ENCODE measurements around the gene KAZN. TPM values are rescaled to one million over a fixed set of nuclear protein-coding genes. Genes with fewer than 3 reads are reported as not detected.

The KAZN gene
- total RNA-seq, 1 experiment from 2014 or later, result 2.7 TPM

- DNase-seq (ENCODE audit: low read depth), result no peak
Measured at GRCh38 chr1:14786681-14787080, 188.2 kb downstream of the KAZN start.

DNA sequence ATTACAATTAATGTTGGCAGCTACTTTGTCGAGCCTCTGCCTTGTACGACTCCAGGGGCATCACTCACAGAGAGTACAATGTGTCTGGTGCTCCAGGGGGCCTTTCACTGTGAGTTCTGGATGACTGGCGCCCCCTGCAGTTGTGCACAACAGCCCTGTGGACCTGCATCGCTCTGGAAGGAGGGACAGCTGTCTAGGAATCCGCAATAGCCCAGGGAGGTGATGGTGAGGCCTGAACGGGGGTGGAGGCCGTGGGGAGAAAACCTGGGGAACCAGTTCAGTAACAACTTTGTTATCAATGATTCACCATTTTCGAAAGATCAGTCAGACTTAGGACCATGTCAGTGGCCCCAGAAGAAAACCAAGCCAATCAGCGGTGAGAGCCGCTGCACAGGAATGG, 189.1 kb downstream of the KAZN start:
- DNase-seq (ENCODE audit: low read depth), result no peak

- no peak for DNase-seq (ENCODE audit: low read depth)
Measured at GRCh38 chr1:14788080-14788479, 189.6 kb downstream of the KAZN start.

GRCh38 chr1:14790982-14791381, 192.5 kb downstream of the KAZN start:
- no peak for DNase-seq (ENCODE audit: low read depth)

DNA sequence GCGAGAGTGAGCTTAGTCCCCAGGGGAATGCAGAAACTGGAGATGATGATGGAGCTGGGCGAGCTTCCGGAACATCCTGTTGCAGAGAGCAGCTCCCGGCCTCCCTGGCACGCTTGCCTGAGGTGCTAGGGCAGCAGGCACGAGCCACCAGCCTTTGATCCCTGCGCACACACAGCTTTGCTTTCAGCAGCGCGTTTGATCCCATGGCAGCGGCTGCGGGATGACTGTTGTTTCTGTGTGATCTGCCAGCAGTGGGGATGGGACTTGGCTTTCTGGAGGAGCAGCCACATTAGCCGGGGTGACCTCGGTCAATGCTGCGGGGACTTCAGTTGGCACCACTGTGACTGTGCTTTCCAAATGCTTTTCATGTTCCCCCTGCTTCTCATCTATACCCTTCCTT, 193.2 kb downstream of the KAZN start:
- no peak for DNase-seq (ENCODE audit: low read depth)

GRCh38 chr1:14794136-14794768, 195.8 kb downstream of the KAZN start:
- DNase-seq (ENCODE audit: low read depth), result no peak

- DNase-seq (ENCODE audit: low read depth), result no peak
Measured at GRCh38 chr1:14794906-14795305, 196.4 kb downstream of the KAZN start.

DNA sequence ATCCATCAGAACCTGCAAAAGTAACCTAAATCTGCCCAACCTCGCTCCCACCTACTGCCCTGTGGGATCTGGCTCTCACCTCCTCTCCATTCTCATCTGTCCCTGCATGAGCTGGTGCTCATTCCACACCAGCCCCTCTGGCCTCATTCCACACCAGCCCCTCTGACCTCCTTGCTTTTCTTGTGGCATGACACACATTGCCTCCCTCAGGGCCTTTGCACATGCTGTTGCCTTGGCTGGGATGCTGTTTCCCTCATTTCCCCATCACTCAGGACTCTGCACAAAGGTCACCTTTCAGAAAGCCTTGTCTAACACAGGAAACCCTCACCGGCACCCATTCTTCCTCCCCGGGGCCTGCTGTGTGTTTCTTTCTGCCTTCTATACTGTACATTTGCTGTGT, 197.1 kb downstream of the KAZN start:
- DNase-seq (ENCODE audit: low read depth), result no peak

DNA sequence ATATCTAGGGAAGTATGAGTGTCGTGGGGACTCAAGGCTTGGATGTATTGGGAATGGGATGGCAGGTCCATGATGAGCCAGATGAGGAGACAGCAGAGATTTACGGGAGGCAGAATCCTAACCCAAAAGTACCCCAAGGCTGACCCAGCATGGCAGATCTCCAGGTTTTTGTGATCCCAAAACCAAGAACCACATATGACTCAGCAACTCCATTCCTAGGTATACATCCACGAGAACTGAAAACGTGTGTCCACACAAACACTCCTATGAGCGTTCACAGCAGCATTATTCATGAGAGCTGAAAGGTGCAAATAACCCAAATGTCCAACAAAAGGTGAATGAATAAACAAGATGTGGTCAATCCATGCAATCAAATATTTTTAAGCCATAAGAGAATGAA, 201.5 kb downstream of the KAZN start:
- DNase-seq (ENCODE audit: low read depth), result no peak

DNA sequence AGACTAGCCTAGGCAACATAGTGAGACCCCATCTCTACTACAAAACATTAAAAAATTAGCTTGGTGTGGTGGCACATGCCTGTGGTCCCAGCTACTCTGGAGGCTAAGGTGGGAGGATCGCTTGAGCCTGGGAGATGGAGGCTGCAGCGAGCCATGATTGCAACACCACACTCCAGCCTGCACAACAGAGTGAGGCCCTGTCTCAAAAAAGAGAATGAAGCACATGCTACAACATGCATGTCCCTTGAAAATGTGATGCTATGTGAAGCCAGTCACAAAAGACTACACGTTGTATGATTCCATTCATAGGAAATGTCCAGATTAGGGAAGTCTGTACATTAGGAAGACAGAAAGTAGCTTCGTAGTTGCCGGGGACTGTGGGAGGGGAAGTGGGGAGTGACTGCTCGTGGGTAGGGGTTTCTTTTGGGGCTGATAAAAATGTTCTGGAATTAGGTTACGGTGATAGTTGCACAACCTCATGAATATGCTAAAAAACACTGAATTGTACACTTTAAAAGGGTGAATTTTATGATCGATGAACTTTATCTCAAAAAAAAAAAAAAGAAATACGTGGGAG, 202.1 kb downstream of the KAZN start:
- no peak for DNase-seq (ENCODE audit: low read depth)

GRCh38 chr1:14803002-14803789, 204.7 kb downstream of the KAZN start:
- no peak for DNase-seq (ENCODE audit: low read depth)

- DNase-seq (ENCODE audit: low read depth), result no peak
Measured at GRCh38 chr1:14804626-14805025, 206.1 kb downstream of the KAZN start.

GRCh38 chr1:14806772-14807171, 208.3 kb downstream of the KAZN start:
- DNase-seq (ENCODE audit: low read depth), result no peak

- DNase-seq (ENCODE audit: low read depth), result no peak
Measured at GRCh38 chr1:14808768-14809167, 210.3 kb downstream of the KAZN start.

DNA sequence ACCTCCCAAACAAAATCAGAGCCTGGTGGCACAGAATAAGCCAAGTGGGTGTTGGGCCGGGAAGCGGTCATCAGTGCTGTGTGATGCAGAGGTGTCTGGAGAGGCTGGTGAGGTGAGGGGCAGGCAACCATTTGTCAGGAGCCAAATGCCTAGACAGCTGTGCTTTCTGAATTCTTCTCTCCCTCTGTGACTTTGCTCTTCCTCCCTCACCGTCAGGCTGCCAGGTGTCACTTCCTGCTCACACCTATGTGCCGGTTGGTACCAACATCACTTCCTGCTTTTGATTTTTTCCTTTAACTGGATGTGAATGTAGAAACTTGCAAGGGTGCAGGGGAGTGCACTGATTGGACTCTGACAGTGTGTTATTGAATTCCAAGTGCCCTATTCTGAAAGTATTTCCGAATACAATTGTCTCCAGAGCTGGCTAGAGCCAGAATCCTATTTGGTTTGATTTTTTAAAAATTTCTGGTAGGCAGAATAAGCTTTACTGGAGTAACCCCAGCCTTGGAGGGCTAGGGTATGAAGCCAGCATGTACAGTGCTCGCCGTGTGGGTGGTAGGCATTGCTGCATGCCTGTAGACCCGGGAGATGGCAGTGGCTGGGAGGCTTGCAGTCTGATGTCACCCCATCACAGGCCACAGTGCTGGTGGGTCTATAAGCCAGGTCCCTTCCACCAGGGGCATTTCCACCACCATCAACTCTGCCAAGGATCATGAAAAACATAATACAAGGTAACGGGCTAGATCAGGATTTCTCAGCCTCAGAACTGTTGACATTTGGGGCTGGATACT, 210.9 kb downstream of the KAZN start:
- no peak for DNase-seq (ENCODE audit: low read depth)

DNA sequence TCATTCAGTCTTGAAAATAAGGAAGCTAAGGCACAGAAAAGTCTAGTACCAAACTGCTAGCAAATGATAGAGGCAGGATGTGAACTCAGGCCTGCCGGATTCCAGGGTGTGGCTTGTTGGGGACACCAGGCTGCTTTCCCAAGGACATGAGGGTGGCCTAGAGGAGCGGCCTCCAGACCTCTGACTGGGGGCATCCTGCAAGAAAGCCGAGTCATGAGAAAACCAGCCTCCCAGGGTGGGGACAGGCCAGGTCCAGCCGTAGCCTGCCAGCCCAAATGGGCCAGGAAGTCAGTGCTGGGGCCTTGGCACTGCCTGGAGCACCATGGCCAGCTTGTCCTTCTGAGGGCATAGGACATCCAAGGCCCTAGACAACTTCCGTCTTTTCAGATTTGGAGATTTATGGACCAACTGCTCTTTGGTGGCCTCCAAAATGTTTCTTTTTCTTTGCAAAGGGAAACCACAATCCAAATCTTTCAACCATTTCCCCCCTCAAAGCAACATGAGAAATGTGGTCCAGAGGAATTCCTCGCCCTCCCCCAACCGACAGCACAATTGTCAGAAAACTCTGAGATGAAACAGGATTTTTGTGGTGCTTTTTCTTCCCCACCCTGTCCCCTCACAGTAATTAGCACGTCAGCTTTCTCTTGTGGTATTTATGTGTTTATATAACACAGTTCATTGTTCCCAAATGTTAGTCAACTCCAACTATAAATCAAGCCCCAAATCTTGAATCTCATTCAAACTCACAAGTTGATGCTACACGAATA, 212.3 kb downstream of the KAZN start:
- no peak for DNase-seq (ENCODE audit: low read depth)

- DNase-seq (ENCODE audit: low read depth), result no peak
Measured at GRCh38 chr1:14811573-14811972, 213.1 kb downstream of the KAZN start.

- DNase-seq (ENCODE audit: low read depth), result no peak
Measured at GRCh38 chr1:14812189-14812588, 213.7 kb downstream of the KAZN start.

DNA sequence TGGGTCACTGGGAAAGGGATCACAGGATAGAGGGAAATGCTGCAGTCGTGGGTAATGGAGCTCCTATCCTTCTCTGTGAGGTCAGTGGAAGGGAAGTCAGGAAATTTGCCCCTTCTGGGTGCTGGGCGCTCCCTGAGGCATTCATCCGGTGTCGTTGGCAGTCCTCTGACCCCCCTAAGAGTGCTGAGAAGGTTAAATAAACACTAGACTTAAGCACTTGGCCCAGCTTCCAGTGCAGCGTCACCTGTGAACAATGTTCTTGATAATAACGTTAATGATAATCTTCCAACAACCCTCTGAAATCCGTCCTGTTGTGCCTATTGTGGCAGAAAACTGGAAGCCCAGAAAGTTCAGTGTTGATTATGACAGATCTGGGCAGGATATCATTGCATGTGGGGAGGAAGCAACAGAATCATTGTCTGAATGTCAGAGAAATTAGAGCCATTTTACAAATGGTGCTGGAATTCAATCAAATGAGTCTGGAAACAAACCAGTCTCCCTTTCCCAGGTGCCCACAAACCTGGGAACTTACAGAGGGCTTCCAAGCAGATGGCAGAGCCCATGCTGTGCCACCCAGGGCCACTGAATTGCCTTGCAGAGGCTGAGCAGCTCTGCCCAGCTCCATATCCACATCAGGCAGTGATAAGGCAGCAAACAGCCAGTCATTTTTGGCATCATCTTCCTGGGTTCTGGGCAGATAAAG, 216.8 kb downstream of the KAZN start:
- no peak for DNase-seq (ENCODE audit: low read depth)
